22Rv1 (cell line): ENCODE data around the gene ITFG1.

ENCODE experiments used
- CTCF ChIP-seq: fragments of 450-650 bp; IDR thresholded peaks from 2 replicates; pipeline ENCODE4 v1.5.1; 2017; ENCODE audit warnings: mild to moderate bottlenecking
- ZFX ChIP-seq: fragments of 450-650 bp; IDR thresholded peaks from 2 replicates; pipeline ENCODE4 v1.6.1; 2017; ENCODE audit warnings: antibody characterized with exemption, borderline replicate concordance

GRCh38 chr16:47229053-47230050 lies 231.5 kb downstream of the ITFG1 start:
- no peak for TF ChIP-seq CTCF
- TF ChIP-seq ZFX = no peak
